ENCODE results near the gene OAF.
"Not testable (repeated sequence)": the region's sequence is repeated elsewhere in the genome, so short reads cannot be mapped to it uniquely, and the experiment has no call there.

OAF gene

DNA sequence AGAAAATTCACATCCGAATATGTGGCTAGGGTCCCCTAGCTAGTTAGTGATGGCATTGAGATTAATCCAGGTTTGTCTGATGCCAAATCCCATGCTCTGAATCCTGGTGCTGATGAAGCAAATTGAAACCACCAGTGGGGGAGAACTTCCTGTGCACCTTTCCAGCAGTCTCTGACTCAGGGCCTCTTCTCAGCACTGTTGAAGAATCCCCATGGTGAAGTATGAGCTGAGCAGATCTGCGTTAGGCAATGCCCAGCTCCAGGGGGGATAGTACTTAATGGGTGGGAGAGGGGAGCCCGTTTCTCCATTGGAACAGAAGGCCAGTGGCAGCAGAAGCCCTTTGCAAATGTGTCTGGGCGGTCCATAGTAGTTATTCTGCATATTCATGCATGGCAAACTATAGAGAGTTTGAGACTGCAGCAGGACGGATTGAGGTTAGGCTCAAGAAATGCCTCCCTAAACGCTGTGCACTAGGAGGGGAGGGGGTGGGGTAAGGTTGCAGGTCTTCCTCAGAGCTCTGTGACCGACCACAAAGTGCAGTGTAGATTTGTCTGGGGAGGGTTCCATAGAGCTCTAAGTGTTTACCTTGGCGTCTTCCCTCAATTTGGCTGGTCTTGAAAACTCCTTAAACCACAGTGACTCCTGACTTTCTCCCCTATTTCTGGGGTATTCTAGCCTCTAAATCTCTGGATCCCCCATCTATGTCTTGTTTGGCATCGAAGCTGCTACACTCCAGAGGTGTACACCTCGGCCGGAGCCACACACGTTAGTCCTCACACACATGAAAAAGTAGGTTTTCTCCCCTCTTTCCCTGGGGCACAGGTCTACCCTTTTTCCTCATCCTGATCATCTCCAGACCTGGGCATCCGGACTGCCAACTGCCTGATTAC is 33.9 kb downstream of the OAF start:
- DNase-seq (ENCODE audit: low spot score) = no peak

GRCh38 chr11:120245434-120245833 is 34.6 kb downstream of the OAF start:
- no peak for DNase-seq (ENCODE audit: low spot score)

DNA sequence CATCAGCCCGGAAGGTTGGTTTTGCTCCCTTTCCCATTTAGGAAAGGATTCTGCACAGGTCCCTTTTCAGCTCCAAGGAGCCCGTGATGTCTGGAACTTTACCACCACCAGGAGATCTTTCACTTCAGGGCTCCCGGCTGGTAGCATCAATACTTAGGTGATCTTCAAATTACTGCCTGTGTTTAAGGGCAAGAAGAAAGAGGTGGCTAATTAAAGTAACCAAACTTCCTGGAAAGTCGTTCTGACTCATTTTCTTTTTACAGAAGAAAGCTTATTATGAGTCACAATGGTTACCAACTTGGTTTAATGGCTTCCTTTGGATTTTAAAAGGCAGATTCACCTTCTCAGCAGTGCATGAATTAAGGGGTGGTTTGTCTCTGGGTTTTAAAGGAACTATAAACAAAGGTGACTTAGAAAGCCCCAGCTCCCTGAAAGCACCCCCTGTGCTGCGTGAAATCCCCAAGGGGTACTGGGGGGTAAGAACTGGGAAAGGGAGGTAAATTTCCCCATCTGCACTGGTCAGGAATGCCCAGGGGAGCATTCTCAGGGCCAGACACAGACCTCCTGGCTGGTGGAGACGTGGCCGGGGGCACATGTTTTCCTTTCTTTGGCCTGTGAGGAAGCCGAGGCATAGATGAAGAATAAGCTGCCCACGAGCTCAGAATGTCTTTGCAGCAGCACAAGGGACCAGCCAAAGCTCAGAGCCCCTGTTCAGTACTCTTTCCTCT is 37.9 kb downstream of the OAF start:
- peak; percentile 78 for DNase-seq (ENCODE audit: low spot score)

DNA sequence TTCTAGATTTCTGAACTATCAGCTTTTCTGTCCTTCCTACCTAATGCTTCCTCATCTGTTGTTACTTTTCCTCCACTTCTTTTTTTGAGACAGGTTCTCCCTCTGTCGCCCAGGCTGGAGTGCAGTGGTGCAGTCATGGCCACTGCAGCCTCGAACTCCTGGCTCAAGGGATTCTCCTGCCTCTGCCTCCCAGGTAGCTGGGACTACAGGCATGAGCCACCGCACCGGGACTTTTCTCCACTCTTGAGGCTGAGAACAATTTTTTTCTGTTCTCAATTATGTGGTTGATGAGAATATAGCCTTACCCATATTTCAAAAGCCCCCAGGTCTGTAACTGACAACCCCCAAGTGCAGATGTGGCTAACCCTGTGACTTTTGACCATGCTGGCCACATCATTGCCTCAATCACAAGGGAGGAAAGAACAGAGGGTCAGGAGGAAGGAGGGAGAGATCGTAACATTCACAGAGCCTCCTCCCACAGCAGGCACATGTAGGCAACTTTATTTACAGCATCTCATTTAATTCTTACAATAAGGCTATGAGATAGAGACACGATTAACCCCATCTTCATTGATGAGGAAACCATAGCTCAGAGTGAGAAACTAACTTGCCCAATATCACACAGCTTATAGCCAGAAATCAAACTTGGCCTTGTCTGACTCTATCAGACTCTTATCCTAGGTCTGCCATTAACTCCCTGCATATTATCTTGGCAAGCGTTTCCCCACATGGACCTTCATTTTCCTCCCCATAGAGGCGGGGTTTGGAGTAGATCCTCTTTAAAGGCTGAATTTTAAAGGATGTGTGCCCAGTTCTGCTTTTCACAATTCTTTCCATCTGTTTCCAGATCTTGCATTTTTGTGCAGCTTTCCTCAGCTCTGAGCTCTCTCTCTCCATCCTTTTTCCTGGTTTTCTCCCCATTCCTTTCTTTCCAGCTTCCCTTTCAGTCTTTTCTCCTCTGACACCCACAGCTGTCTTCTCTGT is 38.7 kb downstream of the OAF start:
- DNase-seq (ENCODE audit: low spot score) = no peak

DNA sequence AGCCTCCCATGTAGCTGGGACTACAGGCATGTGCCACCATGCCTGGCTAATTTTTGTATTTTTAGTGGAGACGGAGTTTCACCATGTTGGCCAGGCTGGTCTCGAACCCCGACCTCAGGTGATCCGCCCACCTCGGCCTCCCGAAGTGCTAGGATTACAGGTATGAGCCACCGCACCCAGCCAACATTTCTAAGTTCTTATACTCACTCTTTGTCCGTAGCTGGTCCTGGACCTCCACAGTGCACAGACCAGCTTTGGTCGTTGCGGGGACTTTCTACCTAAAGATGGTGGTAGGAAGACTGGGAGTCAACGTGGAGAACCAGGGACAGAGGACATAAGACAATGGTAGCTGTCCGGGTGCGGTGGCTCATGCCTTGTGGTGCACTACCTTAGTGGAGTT is 42.5 kb downstream of the OAF start:
- not testable (repeated sequence) for DNase-seq (ENCODE audit: low spot score)

- DNase-seq (ENCODE audit: low spot score) = no peak
These were observed 44.1 kb downstream of the OAF start for GRCh38 chr11:120254788-120255518.

- DNase-seq (ENCODE audit: low spot score) = no peak
These were observed 44.7 kb downstream of the OAF start for GRCh38 chr11:120255519-120255866.

GRCh38 chr11:120256178-120256577 is 45.3 kb downstream of the OAF start:
- no peak for DNase-seq (ENCODE audit: low spot score)

DNA sequence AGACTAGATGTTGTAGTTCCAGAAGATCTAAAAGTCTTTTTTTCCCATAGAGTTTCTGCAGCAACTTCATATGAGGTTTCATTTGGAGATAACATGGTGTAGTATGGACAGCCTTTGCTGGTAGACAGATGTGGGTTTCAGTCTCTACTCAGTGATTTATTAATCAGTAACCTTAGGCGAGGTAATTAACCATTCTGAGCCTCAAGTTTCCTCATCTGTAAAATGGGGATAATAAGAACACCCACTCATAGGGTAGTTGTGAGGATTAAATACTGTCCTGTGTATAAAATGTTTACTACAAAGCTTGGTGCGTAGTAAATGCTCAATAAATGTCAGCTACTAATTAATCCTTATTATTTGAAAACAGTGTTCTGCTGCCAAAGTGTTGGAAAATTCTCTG is 45.9 kb downstream of the OAF start:
- DNase-seq (ENCODE audit: low spot score) = no peak

DNA sequence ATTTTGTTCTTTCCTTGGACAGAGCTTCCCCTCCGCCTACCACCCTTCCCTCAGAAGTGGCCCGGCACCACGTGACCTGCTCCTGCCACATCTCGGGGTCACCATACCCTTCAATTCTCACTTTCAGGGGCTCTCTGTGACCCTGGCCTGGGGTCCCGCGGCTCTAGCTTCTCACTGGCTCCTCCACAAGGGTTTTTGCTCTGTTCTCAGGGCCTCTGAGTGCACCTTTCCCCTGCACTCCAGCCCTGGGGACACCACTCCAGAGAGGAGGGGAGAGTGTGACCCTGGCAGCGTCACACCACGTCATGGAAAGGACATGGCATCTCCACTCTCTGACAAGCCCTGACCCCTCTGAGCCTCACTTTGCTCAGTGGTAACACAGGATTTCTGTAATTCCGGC is 46.5 kb downstream of the OAF start:
- DNase-seq (ENCODE audit: low spot score) = no peak

- no peak for DNase-seq (ENCODE audit: low spot score)
These were observed 47.8 kb downstream of the OAF start for GRCh38 chr11:120258661-120259060.

DNA sequence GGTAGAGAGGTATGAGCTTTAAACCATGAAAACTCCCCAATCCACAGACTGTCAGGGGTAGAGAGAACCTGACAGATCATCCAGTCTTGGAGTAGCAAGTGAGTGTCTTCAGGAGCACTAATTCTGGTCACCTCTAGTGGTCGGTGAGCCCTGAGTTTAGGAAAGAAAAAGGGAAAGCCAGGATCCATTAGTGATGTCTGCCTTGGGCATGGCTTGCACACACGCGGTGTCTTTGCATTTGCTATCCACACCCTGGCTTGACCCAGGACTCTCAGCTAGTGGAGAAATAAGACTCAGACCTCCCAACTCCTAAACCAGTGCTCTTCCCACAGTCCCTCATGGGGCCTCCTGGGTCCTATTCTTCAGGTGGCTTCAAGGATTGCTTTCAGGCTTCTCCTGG is 48.4 kb downstream of the OAF start:
- no peak for DNase-seq (ENCODE audit: low spot score)

DNA sequence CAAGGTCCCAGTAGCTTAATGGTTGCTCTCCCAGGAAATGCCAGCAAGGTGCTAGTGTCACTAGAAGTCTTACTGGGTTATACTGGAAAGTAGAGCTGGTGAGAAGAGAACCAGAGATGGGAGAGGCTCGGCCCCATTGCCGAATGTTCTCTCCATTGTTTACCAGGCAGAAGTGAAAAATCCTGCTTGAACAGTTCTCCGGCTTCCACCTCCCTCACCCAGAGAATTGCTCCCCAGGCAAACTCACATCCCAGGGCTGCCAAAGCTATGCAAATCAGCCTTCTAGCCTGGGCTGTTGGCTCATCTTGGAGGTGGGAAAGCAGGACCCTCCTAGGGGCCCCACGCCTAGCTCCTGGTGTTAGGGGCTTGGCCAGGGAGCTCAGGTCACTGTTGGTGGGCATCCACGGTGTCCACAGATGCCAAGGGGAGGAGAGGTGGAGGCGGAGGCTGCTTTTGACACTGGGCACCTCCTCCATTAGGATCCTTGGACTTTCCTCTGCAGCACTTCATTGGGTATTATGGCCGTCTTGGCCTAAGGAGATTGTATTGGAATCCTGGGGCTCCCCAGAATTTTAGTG is 49.2 kb downstream of the OAF start:
- DNase-seq (ENCODE audit: low spot score) = no peak

GRCh38 chr11:120260616-120261015 is 49.8 kb downstream of the OAF start:
- no peak for DNase-seq (ENCODE audit: low spot score)

DNA sequence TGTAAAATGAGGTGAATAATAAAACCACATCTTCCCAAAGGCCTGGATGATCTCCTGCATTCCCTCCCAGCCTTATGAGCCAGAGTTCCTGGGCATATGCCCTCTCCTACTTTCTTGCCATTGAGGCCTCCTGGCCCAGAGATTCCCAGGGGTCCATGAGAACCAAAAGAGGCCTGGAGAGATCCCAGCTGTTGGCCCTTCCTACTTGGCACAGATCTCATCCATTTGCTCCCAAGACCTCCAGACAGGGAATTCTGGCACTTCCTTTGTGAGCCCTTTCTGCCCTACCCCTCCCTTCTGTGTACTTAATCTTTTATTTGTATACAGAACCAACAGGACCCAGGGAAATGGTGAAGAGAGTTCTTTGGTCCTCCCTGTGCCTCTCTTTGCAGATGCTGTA is 50.5 kb downstream of the OAF start:
- no peak for DNase-seq (ENCODE audit: low spot score)

DNA sequence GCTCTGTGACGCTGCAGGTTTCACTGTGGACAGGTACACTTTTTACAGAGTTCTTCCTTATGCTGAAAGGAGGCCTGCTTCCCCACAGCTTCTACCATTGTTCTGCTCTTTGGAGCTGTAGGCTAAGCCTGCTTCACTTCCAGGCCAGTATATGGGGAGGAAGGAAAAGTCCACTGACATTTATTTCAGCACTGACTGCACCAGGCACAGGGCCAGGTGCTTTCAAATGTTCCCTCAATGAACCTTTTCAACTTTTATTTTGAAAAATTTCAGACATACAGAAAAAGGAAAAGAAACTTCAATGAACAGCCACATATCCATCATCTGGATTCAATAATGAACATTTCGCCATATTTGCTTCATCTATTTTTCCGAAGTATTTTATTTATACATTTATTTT is 51.1 kb downstream of the OAF start:
- DNase-seq (ENCODE audit: low spot score) = no peak

GRCh38 chr11:120267319-120267718 is 56.5 kb downstream of the OAF start:
- no peak for DNase-seq (ENCODE audit: low spot score)

- DNase-seq (ENCODE audit: low spot score) = no peak
These were observed 57.9 kb downstream of the OAF start for GRCh38 chr11:120268686-120269085.

GRCh38 chr11:120270386-120270785 is 59.6 kb downstream of the OAF start:
- DNase-seq (ENCODE audit: low spot score) = no peak

DNA sequence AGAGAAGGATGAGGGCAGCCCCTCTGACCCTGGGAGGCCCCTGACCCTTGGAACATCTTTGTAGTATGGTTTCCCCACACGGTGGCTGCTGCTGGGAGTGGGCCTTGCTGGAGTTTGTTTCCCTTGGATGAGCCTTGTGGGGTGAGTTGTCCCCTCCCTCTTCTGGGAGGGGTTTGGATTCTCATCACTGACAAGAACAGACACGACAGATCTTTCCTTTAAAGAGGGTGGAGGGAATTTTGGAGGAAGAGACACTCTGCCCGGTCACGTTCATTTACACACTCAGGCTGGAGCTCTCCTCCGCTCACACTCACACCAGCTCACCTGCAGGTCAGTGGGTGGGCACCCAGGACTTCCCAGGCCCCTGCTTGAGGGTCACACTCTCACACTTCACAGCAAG is 60.8 kb downstream of the OAF start:
- no peak for DNase-seq (ENCODE audit: low spot score)

DNA sequence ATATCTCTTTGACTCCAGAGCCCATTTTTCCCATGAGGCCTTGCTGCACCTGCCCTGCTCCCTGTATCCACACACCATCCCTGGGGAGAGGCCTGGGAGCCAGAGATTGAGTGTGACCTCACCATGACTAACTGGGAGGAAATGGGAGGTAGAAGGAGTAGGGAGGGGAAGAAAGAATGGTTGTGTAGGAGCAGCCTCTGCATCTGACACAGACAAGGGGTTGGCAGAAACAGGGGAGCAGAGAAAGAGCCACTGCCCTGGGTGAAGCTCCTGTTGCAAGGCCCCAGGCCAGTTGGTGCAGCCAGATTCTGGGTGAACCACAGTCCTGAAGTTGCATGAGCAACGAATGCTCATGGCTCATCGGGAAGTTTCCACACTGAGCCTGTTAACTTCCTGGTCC is 61.5 kb downstream of the OAF start:
- peak; percentile 87 for DNase-seq (ENCODE audit: low spot score)
